GM21619 (cell line): Measurements from ENCODE around the gene WNT11.
A peak's percentile ranks its signal among the peaks of the same experiment; 100 is the strongest.

Experiments
- ATAC-seq: cut with Tn5 transposase; IDR thresholded peaks from one replicate; pipeline ENCODE4 v1.9.1; 2021; ENCODE audit not compliant: unreplicated experiment

The WNT11 gene

GRCh38 chr11:76177250-76177686, 29.0 kb downstream of the WNT11 start:
- no peak for ATAC-seq

GRCh38 chr11:76176463-76176862, 29.8 kb downstream of the WNT11 start:
- no peak for ATAC-seq

- no peak for ATAC-seq
These were observed 30.5 kb downstream of the WNT11 start for GRCh38 chr11:76175783-76176182.

GRCh38 chr11:76174330-76174729, 32.0 kb downstream of the WNT11 start:
- no peak for ATAC-seq

- ATAC-seq = no peak
These were observed 32.6 kb downstream of the WNT11 start for GRCh38 chr11:76173663-76174062.

GRCh38 chr11:76172583-76172982, 33.7 kb downstream of the WNT11 start:
- ATAC-seq = no peak

- ATAC-seq = no peak
These were observed 35.8 kb downstream of the WNT11 start for GRCh38 chr11:76170468-76170867.

- peak; percentile 48 for ATAC-seq
These were observed 36.8 kb downstream of the WNT11 start for GRCh38 chr11:76169473-76169896.

- no peak for ATAC-seq
These were observed 38.7 kb downstream of the WNT11 start for GRCh38 chr11:76167590-76167989.

- ATAC-seq = peak; percentile 51
These were observed 40.0 kb downstream of the WNT11 start for GRCh38 chr11:76166314-76166713.

- no peak for ATAC-seq
These were observed 41.2 kb downstream of the WNT11 start for GRCh38 chr11:76164861-76165751.

GRCh38 chr11:76164081-76164480, 42.2 kb downstream of the WNT11 start:
- ATAC-seq = no peak

GRCh38 chr11:76163289-76163880, 42.9 kb downstream of the WNT11 start:
- no peak for ATAC-seq

GRCh38 chr11:76162336-76163288, 43.7 kb downstream of the WNT11 start:
- ATAC-seq = no peak

- no peak for ATAC-seq
These were observed 44.9 kb downstream of the WNT11 start for GRCh38 chr11:76161261-76161961.

GRCh38 chr11:76160856-76161255, 45.4 kb downstream of the WNT11 start:
- ATAC-seq = no peak

GRCh38 chr11:76159983-76160661, 46.2 kb downstream of the WNT11 start:
- ATAC-seq = no peak

GRCh38 chr11:76159303-76159937, 46.9 kb downstream of the WNT11 start:
- no peak for ATAC-seq
